HG03064 (cell line): ENCODE data around the gene SETD3.

ENCODE experiments used
- ATAC-seq: cut with Tn5 transposase; IDR thresholded peaks from one replicate; pipeline ENCODE4 v1.9.1; 2021; ENCODE audit warnings: low read depth; ENCODE audit not compliant: unreplicated experiment

The SETD3 gene

DNA sequence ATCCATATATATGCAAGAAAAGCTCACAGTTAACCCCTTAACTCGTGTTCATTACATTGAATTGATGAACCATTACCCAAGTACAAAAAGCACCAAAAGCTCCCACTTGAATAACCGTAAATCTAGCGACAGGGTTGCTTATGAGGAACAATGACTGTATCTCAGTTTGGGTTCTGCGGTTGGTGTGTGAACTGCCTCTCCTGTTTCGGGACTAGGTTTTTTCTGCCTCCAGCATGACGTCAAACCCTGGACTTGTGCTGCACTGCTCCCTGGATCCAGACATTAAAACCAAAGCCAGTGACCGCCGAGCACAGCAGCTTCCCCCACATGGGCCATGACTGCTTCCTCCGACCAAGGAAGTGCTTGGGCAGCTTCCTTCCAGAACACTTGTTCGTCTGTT is 77.7 kb downstream of the SETD3 start:
- ATAC-seq = no peak

GRCh38 chr14:99402285-99402648 is 78.4 kb downstream of the SETD3 start:
- no peak for ATAC-seq

- no peak for ATAC-seq
These were observed 78.9 kb downstream of the SETD3 start for GRCh38 chr14:99401621-99402284.

- ATAC-seq = no peak
These were observed 79.4 kb downstream of the SETD3 start for GRCh38 chr14:99401211-99401610.

DNA sequence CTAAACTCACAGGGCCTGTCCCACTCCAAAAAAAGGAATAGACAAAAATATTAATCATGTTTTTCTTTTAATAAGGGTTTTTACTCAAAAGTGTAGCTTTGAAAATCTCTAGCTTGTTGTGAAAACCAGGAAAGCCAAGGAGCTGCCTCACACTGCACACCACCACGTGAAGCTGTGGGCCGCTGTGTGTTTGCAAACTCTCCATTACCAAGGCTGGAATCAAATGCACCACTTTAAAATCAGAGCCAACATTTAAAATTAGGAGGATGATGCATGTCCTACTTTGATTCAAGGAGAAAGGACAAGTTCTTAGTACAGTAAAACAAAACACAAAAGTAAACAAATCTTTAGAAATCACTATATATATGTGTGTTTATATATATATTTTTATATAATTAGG is 83.0 kb downstream of the SETD3 start:
- ATAC-seq = no peak

GRCh38 chr14:99395909-99396530 is 84.6 kb downstream of the SETD3 start:
- no peak for ATAC-seq

GRCh38 chr14:99394602-99395156 is 86.0 kb downstream of the SETD3 start:
- no peak for ATAC-seq

DNA sequence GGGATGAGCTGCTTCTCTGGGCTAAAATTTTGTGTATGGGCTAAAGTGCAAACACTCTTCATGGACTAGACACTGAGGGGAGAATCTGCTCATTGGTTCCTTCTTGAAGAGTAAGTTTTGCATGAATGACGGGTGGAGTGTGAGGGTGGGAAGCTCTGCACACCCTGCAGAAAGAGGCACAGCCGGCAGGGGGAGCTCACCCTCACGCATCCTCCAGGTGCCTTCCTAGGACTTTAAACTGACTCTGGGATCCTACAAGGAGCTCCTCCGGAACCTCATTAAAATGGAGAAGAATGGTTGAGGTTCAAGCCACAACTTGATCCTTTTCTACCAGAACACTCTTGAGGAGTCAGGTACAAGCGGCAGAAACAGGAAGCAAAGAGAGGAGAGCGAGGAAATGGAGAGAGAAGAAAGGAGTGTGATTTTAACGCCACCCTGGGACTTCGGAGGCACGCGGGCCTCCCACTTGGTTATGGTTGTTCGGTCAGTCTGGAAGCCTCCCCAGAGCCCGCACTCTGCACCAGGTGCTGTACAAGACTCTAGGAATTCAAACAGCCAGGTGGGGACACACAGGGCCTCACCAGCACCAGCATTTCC is 87.5 kb downstream of the SETD3 start:
- no peak for ATAC-seq

DNA sequence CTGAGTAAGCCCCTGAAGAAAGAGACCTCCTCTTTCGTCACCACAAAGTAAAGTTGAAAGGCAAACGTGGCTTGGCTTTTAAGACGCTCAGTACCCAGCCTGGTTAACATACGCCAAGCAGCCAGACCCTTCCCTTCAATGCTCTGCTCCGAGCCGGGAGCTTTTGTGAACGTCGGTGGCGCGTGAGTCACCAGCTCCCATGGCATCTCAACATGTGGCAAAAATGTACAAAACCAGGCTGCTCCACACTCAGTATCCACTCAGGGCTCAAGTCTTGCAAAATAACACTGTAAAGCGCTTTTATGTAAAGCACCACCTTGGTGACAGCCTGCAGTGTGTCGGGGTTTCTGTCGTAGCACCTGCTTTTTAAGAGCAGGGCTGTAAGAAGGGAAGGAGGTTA is 89.0 kb downstream of the SETD3 start:
- no peak for ATAC-seq

- no peak for ATAC-seq
These were observed 91.4 kb downstream of the SETD3 start for GRCh38 chr14:99389174-99389826.

DNA sequence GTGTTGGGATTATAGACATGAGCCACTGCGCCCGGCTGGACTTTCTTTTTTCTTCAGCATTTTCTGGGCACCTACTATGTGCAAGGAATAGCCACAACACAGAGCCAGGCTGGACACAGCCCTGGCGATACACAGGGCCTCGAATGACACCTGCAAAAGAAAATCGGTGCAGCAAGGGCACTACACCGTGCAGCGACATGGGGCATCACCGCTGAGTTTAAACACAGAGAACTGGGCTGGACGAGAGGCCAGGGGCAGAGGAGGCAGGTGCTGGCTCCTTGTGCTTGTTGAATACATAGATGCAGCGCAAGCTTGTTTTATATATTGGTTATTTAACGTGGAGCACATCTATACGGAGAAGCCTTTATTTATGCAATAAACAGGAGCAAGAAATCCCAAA is 92.4 kb downstream of the SETD3 start:
- ATAC-seq = no peak

GRCh38 chr14:99387880-99388279 is 92.8 kb downstream of the SETD3 start:
- no peak for ATAC-seq

GRCh38 chr14:99384450-99385417 is 95.9 kb downstream of the SETD3 start:
- no peak for ATAC-seq

DNA sequence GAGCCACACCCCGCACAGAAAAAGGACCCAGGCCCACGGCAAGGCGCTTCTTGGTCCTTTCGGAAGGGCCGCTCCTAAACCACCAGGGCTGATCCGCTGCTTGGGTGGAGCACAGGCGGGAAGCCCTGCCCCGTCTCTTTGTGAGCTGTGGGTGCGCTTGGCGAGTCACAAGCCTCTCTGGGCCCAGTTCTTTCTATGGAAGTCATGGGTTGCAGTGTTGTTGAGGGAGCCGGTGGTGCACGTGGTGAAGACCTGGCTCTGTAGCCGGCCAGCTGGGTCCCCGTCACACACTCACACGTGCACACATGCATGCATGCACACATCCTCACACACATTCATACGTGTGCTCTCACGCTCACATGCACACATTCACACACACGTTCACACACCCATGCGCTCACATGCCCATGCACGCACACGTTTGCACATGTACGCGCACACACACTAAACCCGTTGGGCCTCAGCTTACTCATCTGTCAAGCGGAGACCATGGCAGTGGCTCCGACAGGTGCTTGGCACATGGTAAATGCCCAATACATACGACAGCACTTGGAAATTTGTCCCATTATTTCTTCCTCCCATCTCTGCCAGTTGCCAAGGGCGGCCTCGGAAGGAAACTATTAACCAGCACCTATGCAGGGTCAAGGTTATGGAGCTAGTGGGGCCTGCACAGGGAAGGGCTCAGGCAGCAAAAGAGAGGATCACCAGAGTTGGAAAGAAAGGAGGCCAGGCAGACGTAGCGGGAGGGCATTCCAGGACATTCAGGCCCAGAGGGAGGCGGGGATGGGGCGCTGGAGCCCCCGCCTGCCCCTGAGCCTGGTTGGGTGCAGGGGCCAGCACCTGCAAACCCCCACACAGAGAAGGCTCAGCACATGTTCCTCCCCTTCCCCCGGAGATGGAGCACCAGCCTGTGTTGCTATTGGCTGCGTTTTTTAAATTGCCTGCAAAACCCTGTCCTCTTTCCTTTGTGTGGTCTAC is 96.9 kb downstream of the SETD3 start:
- ATAC-seq = no peak

DNA sequence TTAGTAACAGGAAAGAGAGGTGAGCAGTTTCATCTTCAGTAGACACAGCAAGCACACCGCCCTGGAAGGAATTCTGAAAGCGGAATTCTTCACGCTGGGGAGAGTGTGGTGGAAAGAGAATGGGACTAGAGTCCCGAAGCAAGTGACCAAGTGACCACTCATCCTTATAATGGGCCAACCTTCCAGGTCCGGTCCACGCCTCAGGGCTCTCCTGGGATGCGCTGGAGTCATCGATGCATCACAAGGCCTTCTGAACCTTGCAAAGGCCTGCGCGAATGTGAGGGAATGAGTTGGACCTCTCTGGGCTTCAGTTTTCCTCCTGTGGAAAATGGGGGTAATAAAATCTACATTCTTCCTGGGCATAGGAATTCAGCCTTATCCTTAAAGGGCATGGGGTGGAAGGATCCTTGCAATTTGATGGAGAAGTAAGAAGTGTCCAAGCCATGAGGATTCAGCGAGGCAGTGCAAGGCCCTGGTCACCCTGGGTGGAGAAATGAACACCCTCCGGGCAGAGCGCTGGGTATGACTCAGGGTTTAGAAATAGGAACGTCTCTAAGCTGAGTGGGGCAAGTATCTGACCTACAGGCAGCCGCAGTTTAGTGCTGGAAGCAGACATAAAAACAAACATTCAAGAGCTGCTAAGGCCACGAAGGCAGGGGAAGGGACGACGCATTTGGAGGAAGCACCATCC is 97.7 kb downstream of the SETD3 start:
- no peak for ATAC-seq

GRCh38 chr14:99382071-99382470 is 98.6 kb downstream of the SETD3 start:
- ATAC-seq = no peak

- ATAC-seq = no peak
These were observed 99.0 kb downstream of the SETD3 start for GRCh38 chr14:99381688-99382060.

DNA sequence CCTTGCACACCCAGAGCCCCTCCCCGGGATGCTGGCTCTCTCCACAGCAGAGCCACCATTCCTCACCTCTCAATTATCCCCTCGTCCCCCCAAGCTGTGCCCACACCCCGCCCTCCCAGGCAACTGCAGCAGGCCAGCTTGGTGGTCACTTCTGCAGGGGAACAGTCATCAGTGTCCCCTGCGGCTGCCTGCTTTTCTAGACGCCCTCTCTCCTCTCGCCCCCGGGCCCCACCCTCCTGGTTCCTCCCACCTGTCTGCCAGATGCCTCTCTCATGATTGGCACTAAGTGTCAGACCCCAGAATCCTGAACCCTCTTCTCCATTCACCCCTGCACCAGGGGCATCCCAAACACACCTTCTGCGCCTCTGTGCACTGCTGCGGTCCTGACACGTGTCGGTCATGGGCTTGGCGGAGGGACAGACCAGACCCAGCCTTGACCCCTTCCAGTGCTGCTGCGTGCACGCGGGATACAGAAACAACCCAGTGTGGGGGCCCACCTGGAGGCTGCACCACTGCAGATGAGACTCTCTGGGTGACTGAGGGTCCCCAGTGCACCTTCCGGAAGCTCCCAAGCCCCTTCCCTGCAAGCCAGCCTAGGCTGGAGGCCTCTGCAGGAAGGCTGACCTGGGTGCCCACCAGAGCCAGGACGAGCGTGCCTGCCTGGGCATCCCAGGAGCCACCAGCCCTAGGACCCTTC is 99.5 kb downstream of the SETD3 start:
- no peak for ATAC-seq
